GM19397 (cell line): ENCODE measurements around the gene NIN.
"Not testable (repeated sequence)": the region's sequence is repeated elsewhere in the genome, so short reads cannot be mapped to it uniquely, and the experiment has no call there.

Experiments used
- ATAC-seq: cut with Tn5 transposase; IDR thresholded peaks from one replicate; pipeline ENCODE4 v1.9.1; 2021; ENCODE audit warnings: mild to moderate bottlenecking, moderate library complexity; ENCODE audit not compliant: unreplicated experiment

NIN gene

GRCh38 chr14:50719911-50720759 lies 110.8 kb downstream of the NIN start:
- ATAC-seq: no peak

GRCh38 chr14:50718949-50719348 lies 112.0 kb downstream of the NIN start:
- no peak for ATAC-seq

- no peak for ATAC-seq
Measured at GRCh38 chr14:50717811-50718210, 113.2 kb downstream of the NIN start.

GRCh38 chr14:50714450-50715073 lies 116.4 kb downstream of the NIN start:
- ATAC-seq: no peak

- ATAC-seq: no peak
Measured at GRCh38 chr14:50711043-50711442, 119.9 kb downstream of the NIN start.

GRCh38 chr14:50705026-50705593 lies 125.9 kb downstream of the NIN start:
- no peak for ATAC-seq

- no peak for ATAC-seq
Measured at GRCh38 chr14:50704454-50705010, 126.4 kb downstream of the NIN start.

GRCh38 chr14:50697659-50698290 lies 133.2 kb downstream of the NIN start:
- ATAC-seq: no peak

GRCh38 chr14:50694260-50694659 lies 136.7 kb downstream of the NIN start:
- not testable (repeated sequence) for ATAC-seq

GRCh38 chr14:50688875-50689274 lies 142.1 kb downstream of the NIN start:
- no peak for ATAC-seq

GRCh38 chr14:50679674-50680073 lies 151.3 kb downstream of the NIN start:
- ATAC-seq: no peak

- ATAC-seq: no peak
Measured at GRCh38 chr14:50678163-50678562, 152.8 kb downstream of the NIN start.

GRCh38 chr14:50677527-50678063 lies 153.4 kb downstream of the NIN start:
- no peak for ATAC-seq

GRCh38 chr14:50676814-50677516 lies 154.0 kb downstream of the NIN start:
- no peak for ATAC-seq

- no peak for ATAC-seq
Measured at GRCh38 chr14:50675597-50675996, 155.4 kb downstream of the NIN start.

GRCh38 chr14:50670866-50671256 lies 160.1 kb downstream of the NIN start:
- no peak for ATAC-seq

GRCh38 chr14:50670196-50670865 lies 160.6 kb downstream of the NIN start:
- ATAC-seq: no peak
